HG02938 (cell line): ENCODE data around the gene POMT1.
"Not testable (repeated sequence)": the region's sequence is repeated elsewhere in the genome, so short reads cannot be mapped to it uniquely, and the experiment has no call there.

ENCODE experiments used
- ATAC-seq: cut with Tn5 transposase; IDR thresholded peaks from one replicate; pipeline ENCODE4 v1.9.1; 2021; ENCODE audit warnings: mild to moderate bottlenecking, moderate library complexity; ENCODE audit not compliant: unreplicated experiment

Gene POMT1

GRCh38 chr9:131502781-131503625 is at the start of gene POMT1:
TSS of gene POMT1 (plus strand) at chr9:131502918. CDS start at chr9:131504219, 1,301 bp downstream.
- no peak for ATAC-seq

GRCh38 chr9:131454028-131454427 is 48.7 kb upstream of the POMT1 start:
- no peak for ATAC-seq

GRCh38 chr9:131455655-131456054 is 47.1 kb upstream of the POMT1 start:
- not testable (repeated sequence) for ATAC-seq

GRCh38 chr9:131457746-131458145 is 45.0 kb upstream of the POMT1 start:
- no peak for ATAC-seq

- no peak for ATAC-seq
Observed at GRCh38 chr9:131459056-131459455, 43.7 kb upstream of the POMT1 start.

- no peak for ATAC-seq
Observed at GRCh38 chr9:131461166-131461565, 41.6 kb upstream of the POMT1 start.

- ATAC-seq: no peak
Observed at GRCh38 chr9:131464354-131465000, 38.2 kb upstream of the POMT1 start.

GRCh38 chr9:131465401-131465800 is 37.3 kb upstream of the POMT1 start:
- ATAC-seq: no peak

GRCh38 chr9:131467214-131467935 is 35.3 kb upstream of the POMT1 start:
- ATAC-seq: no peak

- ATAC-seq: no peak
Observed at GRCh38 chr9:131468031-131468430, 34.7 kb upstream of the POMT1 start.

- no peak for ATAC-seq
Observed at GRCh38 chr9:131469356-131469755, 33.4 kb upstream of the POMT1 start.

- no peak for ATAC-seq
Observed at GRCh38 chr9:131469951-131470350, 32.8 kb upstream of the POMT1 start.

GRCh38 chr9:131470581-131470991 is 32.1 kb upstream of the POMT1 start:
- no peak for ATAC-seq

GRCh38 chr9:131472085-131472484 is 30.6 kb upstream of the POMT1 start:
- ATAC-seq: not testable (repeated sequence)

GRCh38 chr9:131473198-131473885 is 29.4 kb upstream of the POMT1 start:
- no peak for ATAC-seq

GRCh38 chr9:131473891-131474290 is 28.8 kb upstream of the POMT1 start:
- no peak for ATAC-seq

GRCh38 chr9:131474711-131475110 is 28.0 kb upstream of the POMT1 start:
- no peak for ATAC-seq

- ATAC-seq: no peak
Observed at GRCh38 chr9:131475111-131475955, 27.4 kb upstream of the POMT1 start.

GRCh38 chr9:131475956-131476776 is 26.6 kb upstream of the POMT1 start:
- no peak for ATAC-seq
